ENCODE data around the gene VEGFB. TPM values are rescaled to one million over a fixed set of nuclear protein-coding genes. Genes with fewer than 3 reads are reported as not detected.
"Not testable (repeated sequence)": the region's sequence is repeated elsewhere in the genome, so short reads cannot be mapped to it uniquely, and the experiment has no call there.

The VEGFB gene
- total RNA-seq, 1 donor from 2014 or later, result 14.7 TPM

GRCh38 chr11:64230985-64231365, 3.4 kb upstream of the VEGFB start:
- DNase-seq (ENCODE audit: low read depth), result no peak

GRCh38 chr11:64231546-64231945, 2.8 kb upstream of the VEGFB start:
- DNase-seq (ENCODE audit: low read depth), result no peak

- DNase-seq (ENCODE audit: low read depth), result no peak
Measured at GRCh38 chr11:64232182-64232966, 2.0 kb upstream of the VEGFB start.

- DNase-seq (ENCODE audit: low read depth), result no peak
Measured at GRCh38 chr11:64232967-64233315, 1.4 kb upstream of the VEGFB start.

- DNase-seq (ENCODE audit: low read depth), result no peak
Measured at GRCh38 chr11:64234647-64235379, 429 bp downstream of the VEGFB start.

- no peak for DNase-seq (ENCODE audit: low read depth)
Measured at GRCh38 chr11:64235437-64236161, 1.2 kb downstream of the VEGFB start.

- DNase-seq (ENCODE audit: low read depth), result no peak
Measured at GRCh38 chr11:64237484-64237951, 3.1 kb downstream of the VEGFB start.

GRCh38 chr11:64238076-64238475, 3.7 kb downstream of the VEGFB start:
- DNase-seq (ENCODE audit: low read depth), result no peak

GRCh38 chr11:64238999-64239398, 4.6 kb downstream of the VEGFB start:
- no peak for DNase-seq (ENCODE audit: low read depth)

- no peak for DNase-seq (ENCODE audit: low read depth)
Measured at GRCh38 chr11:64239662-64240434, 5.5 kb downstream of the VEGFB start.

- peak; percentile 86 for DNase-seq (ENCODE audit: low read depth)
Measured at GRCh38 chr11:64240435-64241240, 6.3 kb downstream of the VEGFB start, which contains the start of gene FKBP2. Gene FKBP2, plus strand, starts transcription at chr11:64241095. Its CDS starts 1,293 bp downstream, at chr11:64242388.

- peak; percentile 92 for DNase-seq (ENCODE audit: low read depth)
Measured at GRCh38 chr11:64241241-64241490, 6.8 kb downstream of the VEGFB start.

- DNase-seq (ENCODE audit: low read depth), result no peak
Measured at GRCh38 chr11:64241491-64242374, 7.3 kb downstream of the VEGFB start.

- no peak for DNase-seq (ENCODE audit: low read depth)
Measured at GRCh38 chr11:64243236-64243854, 9.0 kb downstream of the VEGFB start.

- DNase-seq (ENCODE audit: low read depth), result no peak
Measured at GRCh38 chr11:64244107-64244506, 9.7 kb downstream of the VEGFB start.

- no peak for DNase-seq (ENCODE audit: low read depth)
Measured at GRCh38 chr11:64244966-64245365, 10.6 kb downstream of the VEGFB start.

- no peak for DNase-seq (ENCODE audit: low read depth)
Measured at GRCh38 chr11:64245401-64245796, 11.0 kb downstream of the VEGFB start.

- DNase-seq (ENCODE audit: low read depth), result peak; percentile 85
Measured at GRCh38 chr11:64245797-64246620, 11.6 kb downstream of the VEGFB start.

GRCh38 chr11:64246621-64246870, 12.2 kb downstream of the VEGFB start:
- DNase-seq (ENCODE audit: low read depth), result not testable (repeated sequence)
